ENCODE measurements around the gene GMIP. TPM values are rescaled to one million over a fixed set of nuclear protein-coding genes. Genes with fewer than 3 reads are reported as not detected.

Gene GMIP, protein sequence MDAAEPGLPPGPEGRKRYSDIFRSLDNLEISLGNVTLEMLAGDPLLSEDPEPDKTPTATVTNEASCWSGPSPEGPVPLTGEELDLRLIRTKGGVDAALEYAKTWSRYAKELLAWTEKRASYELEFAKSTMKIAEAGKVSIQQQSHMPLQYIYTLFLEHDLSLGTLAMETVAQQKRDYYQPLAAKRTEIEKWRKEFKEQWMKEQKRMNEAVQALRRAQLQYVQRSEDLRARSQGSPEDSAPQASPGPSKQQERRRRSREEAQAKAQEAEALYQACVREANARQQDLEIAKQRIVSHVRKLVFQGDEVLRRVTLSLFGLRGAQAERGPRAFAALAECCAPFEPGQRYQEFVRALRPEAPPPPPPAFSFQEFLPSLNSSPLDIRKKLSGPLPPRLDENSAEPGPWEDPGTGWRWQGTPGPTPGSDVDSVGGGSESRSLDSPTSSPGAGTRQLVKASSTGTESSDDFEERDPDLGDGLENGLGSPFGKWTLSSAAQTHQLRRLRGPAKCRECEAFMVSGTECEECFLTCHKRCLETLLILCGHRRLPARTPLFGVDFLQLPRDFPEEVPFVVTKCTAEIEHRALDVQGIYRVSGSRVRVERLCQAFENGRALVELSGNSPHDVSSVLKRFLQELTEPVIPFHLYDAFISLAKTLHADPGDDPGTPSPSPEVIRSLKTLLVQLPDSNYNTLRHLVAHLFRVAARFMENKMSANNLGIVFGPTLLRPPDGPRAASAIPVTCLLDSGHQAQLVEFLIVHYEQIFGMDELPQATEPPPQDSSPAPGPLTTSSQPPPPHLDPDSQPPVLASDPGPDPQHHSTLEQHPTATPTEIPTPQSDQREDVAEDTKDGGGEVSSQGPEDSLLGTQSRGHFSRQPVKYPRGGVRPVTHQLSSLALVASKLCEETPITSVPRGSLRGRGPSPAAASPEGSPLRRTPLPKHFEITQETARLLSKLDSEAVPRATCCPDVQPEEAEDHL
- 11.6 and 13.8 TPM in 2 replicates for total RNA-seq

DNA sequence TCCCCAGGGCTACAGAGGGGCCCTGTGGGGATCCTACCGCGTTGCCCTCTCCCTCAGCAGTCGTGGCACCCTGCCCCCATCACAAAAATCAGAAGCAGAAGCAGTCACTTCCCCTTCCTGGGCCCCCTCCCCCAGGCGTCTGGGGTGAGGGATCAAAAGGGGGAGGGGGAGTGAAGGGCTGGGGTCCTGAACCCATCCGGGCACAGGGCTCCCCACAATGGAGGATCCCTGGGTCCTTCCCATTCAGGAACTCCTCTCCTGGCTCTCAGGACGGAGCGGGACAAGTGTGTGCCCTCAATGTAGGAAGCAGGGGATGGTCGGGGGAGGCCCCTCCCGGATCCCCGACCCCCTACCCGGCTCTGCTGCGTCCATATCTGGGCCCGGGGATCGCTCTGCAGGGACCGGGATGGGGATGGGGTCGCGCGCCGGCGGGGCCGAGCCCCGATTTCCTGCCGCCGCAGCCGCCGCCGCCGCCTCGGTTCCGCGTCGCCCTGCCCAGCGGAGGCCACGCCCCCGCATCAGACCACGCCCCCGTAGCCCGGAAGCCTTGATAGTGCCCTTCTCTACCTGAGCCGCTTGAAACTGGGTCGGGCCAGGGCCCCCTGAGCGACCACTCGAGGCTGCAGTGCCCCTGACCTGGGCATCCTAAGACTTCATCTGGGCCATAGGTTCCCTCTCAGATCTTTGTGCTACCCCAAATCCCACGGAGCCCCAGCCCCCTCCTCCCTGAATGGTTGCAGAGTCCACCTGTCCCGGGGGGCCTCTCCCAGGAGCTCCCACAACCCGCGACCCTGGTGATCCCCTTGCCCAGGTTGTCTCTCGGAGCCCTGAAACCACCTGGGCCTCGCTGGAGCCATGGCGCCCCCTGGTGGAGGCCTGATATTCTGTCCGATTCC lies at the start of gene GMIP:
TSS of gene GMIP (minus strand) at position 500 of the 896 bp plus-strand sequence. CDS start at position 372, 128 bp downstream.

DNA sequence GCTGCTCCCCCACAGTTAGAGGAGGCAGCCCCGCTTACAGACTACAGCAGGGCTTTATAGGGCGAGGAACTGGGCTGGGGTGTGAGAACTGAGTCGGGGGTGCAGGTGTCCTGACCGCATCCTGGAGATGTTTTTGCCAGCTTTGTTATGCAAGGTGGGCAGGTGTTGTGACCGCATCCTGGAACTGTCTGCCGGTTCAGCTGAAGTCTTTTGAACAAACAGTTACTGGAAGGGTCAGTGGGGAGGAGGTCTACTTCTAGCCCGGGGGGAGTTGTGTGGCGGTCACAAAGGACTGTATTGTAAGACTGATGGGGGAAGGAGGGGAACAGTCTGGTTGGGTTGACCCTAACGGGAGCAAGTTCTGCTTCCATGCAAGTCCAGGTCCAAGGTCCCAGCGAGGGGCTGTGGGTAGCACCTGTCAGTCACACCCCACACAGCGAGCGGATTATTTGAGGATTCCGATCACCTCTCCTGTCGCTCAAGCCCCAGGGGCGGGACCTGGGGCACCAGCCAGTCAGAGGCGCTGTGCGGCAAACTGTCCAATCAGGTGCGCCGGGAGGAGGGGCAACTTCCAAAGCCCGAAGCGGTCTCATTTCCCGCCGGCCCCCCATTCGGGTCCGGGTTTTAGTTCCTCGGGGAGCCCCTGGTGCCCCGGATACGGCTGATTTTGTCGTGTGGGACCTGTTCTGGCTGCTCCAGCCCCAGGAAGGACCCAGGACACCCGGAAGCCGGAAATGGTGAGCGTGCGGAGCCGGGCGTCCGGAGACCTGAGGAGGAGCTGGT lies 25.0 kb upstream of the GMIP start, which contains the start of gene ZNF101:
TSS of gene ZNF101 (plus strand) at position 610 of the 783 bp plus-strand sequence. CDS start at position 735, 125 bp downstream.

DNA sequence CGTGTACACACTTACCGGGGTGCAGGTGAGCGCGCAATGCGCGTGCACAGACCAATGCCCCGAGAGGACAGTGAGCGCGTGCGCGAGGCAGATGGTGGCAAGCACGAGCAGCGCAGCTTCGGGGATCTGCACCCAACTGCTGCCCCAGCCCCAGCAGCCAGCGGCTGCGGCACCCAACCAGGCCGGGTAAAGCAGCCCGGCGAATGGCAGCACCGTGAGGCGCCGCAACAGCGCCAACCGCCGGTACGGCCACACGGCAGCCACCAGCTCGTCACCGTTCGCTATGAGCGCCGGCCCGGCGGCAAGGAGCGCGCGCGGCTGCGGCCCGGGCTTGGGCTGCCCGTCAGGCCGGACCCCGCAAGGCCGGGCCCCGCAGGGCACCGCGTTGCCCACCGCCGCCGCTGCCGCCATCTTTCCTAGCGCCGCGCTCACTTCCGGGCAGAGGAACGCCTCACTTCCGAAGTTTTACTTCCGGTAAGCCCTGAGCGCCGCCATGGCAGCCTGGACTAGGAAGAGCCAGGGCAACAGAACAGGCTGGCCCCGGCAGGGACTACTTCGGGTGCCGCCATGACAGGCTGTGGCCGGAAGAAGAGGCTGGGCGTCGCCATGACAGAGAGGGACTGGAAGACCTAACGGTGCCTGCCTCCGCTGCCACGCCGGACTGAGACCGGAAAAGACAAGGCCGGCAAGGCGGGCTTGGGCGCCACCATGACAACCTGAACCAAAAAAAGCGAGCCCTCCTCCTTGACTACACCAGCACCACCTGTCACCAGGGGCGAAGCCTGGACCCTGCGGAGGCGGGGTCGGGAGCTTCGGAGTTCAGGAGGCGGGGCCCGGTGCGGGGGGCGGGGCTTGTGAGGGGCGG lies 20.0 kb upstream of the GMIP start, which contains the start of gene ATP13A1:
TSS of gene ATP13A1 (minus strand) at position 421 of the 865 bp plus-strand sequence. CDS start at position 411, 10 bp downstream.

DNA sequence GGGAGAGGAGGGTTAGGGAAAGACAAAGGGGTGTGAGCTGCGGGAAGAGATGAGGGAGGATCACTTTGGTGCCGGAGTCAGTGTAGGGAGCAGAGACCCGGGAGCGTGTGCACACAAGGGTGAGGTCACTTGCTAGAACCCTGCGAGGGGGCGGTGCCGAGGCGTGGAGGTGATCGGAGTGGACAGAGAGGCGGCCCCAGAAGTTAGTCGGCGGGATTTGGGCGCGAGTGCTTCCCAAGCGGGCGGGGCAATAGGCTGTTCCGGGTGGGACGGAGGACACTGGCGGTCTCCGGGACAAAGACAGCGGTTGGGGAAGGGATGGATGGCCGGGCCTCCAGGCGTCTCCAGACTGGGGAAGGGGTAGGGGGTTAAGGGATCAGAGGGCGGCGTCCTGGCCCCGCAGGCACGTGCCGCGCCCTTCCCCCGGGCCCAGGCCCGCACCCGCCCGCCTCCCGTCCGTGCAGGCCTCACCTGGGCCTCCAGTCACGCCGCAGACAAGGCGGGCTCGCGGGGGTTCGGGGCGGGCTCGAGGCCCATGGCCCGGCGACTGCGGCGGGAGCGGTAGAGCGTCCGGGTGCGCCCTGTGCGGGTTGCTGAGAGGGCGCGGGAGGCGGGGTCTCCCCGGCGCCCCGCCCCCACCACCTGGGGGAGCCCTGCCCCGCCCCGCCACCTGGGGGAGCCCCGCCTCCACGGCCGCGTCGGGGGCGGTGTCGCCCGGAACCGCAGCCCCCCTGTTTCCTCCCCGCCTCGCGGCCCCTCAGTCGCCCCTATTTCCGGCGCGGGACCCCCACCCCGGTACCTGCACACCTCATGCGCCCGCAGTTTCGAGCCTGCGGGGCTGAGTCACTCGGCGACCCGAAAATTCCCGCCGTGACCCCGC lies 15.6 kb downstream of the GMIP start, which contains the start of gene LPAR2:
TSS of gene LPAR2 (minus strand) at position 600 of the 880 bp plus-strand sequence. CDS start 945 bp downstream, outside the sequence.

DNA sequence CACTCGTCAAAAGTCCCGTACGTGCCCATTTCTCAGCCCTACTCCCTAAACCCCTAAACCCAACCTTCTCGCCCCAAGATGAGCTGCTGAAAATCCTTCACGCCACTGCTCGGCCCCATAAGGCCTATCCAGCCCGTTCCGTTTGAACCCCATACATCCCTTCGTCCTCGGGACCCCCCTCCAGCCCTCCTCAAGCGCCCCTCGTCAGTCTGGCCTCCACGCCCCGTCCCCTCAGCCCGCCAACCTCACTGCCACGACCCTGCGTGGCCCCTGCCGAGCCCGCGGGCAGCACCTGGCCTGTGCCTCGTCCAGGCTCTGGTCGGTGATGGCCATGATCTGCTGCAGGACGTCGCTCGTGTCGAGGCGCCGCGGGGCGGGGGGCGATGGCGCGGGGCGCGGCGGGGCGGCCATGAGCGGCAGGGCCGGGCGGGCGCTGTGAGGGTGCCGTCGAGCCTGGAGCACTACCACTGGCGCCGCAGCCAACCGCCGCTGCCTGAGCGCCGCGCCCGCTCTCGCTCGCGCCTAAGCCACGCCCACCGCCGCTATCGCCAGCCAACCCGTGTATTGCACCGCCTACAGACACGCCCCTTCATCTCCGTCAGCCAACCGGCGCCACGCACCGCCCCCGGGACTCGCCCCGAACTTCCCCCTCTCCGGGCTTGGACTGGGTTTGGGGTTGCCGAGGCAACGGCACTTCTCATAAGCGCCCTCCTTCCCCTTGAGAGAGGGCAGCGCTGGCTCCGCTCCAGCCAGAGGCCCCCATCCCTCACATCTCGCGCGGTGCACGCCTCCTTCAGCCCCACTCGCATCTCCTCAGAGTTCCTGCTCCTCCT lies 25.0 kb downstream of the GMIP start, which contains the start of gene PBX4:
TSS of gene PBX4 (minus strand) at position 469 of the 833 bp plus-strand sequence. CDS start at position 411, 58 bp downstream.

Other genes starting within 250 kb of the GMIP start
- gene GATAD2A, start 238.0 kb downstream of the GMIP start, total RNA-seq: 27.8 and 61.8 TPM in 2 replicates
- gene TSSK6, start 128.1 kb downstream of the GMIP start, total RNA-seq: 0.91 and 3.8 TPM in 2 replicates
- 34.0 and 218 TPM in 2 replicates for gene NDUFA13, start 127.4 kb downstream of the GMIP start, total RNA-seq
- gene YJEFN3, start 114.7 kb downstream of the GMIP start, total RNA-seq: 0.26 and 2.4 TPM in 2 replicates
- 0.52 and 6.0 TPM in 2 replicates for gene CILP2, start 105.4 kb downstream of the GMIP start, total RNA-seq
- 0.13 and 6.0 TPM in 2 replicates for gene PBX4, start 25.0 kb downstream of the GMIP start, total RNA-seq
- 0.65 and 9.2 TPM in 2 replicates for gene LPAR2, start 15.4 kb downstream of the GMIP start, total RNA-seq
- gene ATP13A1, start 20.0 kb upstream of the GMIP start, total RNA-seq: 46.9 and 51.2 TPM in 2 replicates
- 2.5 and 4.3 TPM in 2 replicates for gene ZNF101, start 25.2 kb upstream of the GMIP start, total RNA-seq
- 1.7 and 2.2 TPM in 2 replicates for gene ZNF14, start 89.5 kb upstream of the GMIP start, total RNA-seq
- gene ZNF506, start 178.1 kb upstream of the GMIP start, total RNA-seq: 6.5 and 18.7 TPM in 2 replicates
- gene ZNF253, start 222.2 kb upstream of the GMIP start, total RNA-seq: 3.9 and 7.9 TPM in 2 replicates

Measured in epithelial cell of alveolus of lung (primary cell).